BE2C (cell line): Measurements from ENCODE around the gene RNF213.
"Not testable (repeated sequence)": the region's sequence is repeated elsewhere in the genome, so short reads cannot be mapped to it uniquely, and the experiment has no call there.

Experiments used
- DNase-seq: peaks from one replicate; pipeline ENCODE4 v3.0.0-alpha.2; 2020
- H3K27me3 ChIP-seq: fragments of 250-450 bp; sonication (Bioruptor Pico); 2 replicates; pipeline ENCODE4 v1.5.1; 2020; ENCODE audit warnings: mild to moderate bottlenecking
- H3K36me3 ChIP-seq: fragments of 250-450 bp; sonication (Bioruptor Pico); 2 replicates; pipeline ENCODE4 v1.5.1; 2020; ENCODE audit warnings: mild to moderate bottlenecking
- H3K4me1 ChIP-seq: fragments of 250-450 bp; sonication (Bioruptor Pico); 2 replicates; pipeline ENCODE4 v1.5.1; 2020
- H3K4me3 ChIP-seq: 2 replicates; pipeline ENCODE4 v1.5.1; 2011; ENCODE audit warnings: low read depth, low read length
- H3K9me3 ChIP-seq: fragments of 250-450 bp; sonication (Bioruptor Pico); 2 replicates; pipeline ENCODE4 v1.5.1; 2020
- CTCF ChIP-seq: IDR thresholded peaks from 2 replicates; pipeline ENCODE4 v1.5.1; 2012; ENCODE audit warnings: mild to moderate bottlenecking, low read depth, low read length

RNF213 gene

GRCh38 chr17:80320496-80320895, 59.8 kb downstream of the RNF213 start:
- no peaks in the 10 kb centered on the region for H3K9me3 ChIP-seq
- DNase-seq: no peak
- H3K36me3 ChIP-seq: no peaks in the 10 kb centered on the region; the same call in none of the 2 replicates
- H3K4me3 ChIP-seq: no peak overlapping the region
- no peaks in the 10 kb centered on the region; the same call in 1 of the 2 replicates for H3K4me1 ChIP-seq
- no peaks in the 10 kb centered on the region for H3K27me3 ChIP-seq
- no peak for TF ChIP-seq CTCF

- no peak for DNase-seq
- TF ChIP-seq CTCF: no peak
- no peaks in the 10 kb centered on the region; the same call in none of the 2 replicates for H3K36me3 ChIP-seq
- no peaks in the 10 kb centered on the region for H3K27me3 ChIP-seq
- H3K4me1 ChIP-seq: no peaks in the 10 kb centered on the region; the same call in 1 of the 2 replicates
- H3K4me3 ChIP-seq: no peak overlapping the region
- H3K9me3 ChIP-seq: no peaks in the 10 kb centered on the region
Observed at GRCh38 chr17:80322864-80323263, 62.2 kb downstream of the RNF213 start.

- Histone ChIP-seq H3K4me1 (no peaks in the 10 kb centered on the region; the same call in 1 of the 2 replicates), H3K4me3 (no peak overlapping the region), H3K36me3 (peaks cover under 1% of the 10 kb centered on the region), H3K27me3 (no peaks in the 10 kb centered on the region), H3K9me3 (no peaks in the 10 kb centered on the region)
- DNase-seq: no peak
- TF ChIP-seq CTCF: no peak
Observed at GRCh38 chr17:80323982-80324381, 63.3 kb downstream of the RNF213 start.

GRCh38 chr17:80327518-80327917, 66.9 kb downstream of the RNF213 start:
- Histone ChIP-seq H3K4me3 (no peak overlapping the region), H3K27me3 (no peaks in the 10 kb centered on the region), H3K4me1 (no peaks in the 10 kb centered on the region; the same call in 1 of the 2 replicates), H3K36me3 (peaks cover 9% of the 10 kb centered on the region), H3K9me3 (no peaks in the 10 kb centered on the region)
- DNase-seq: no peak
- no peak for TF ChIP-seq CTCF

DNA sequence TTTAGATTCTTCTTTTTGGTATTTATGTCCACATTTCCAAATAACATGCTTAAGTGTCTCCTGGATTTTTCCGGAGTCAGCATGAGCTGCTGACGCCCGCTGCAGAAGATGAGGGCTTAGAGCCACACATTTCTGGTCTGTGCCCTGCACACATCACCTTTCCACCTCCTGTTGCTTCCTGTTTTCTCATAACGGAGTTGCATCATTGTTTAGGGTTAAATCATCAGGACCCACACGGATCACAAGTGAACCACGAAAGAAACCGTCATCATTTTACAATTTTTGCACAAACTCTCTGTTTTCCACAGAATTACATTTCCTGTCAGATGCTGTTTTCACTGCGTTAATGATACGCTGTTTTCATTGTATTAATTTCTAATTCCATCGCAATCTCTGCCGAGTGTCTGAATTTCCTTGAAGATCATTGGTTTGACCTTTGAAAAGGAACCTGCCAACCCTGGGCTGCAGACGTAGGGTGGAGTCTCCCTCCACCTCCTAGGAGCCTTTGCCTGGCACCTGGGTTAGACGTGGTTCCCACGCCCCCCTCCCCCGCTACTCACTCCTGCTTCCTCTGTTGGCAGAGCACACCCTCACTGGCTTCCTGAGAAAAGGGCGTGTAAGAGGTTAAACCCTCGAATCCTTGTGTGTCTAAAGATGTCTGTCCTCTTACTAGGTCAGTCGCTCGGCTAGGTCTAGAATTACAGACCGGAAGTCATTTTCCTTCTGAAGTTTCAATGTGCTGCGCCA, 68.2 kb downstream of the RNF213 start:
- Histone ChIP-seq H3K36me3 (peaks cover 9% of the 10 kb centered on the region), H3K27me3 (no peaks in the 10 kb centered on the region), H3K9me3 (no peaks in the 10 kb centered on the region), H3K4me3 (no peak overlapping the region), H3K4me1 (no peaks in the 10 kb centered on the region; the same call in 1 of the 2 replicates)
- no peak for TF ChIP-seq CTCF
- DNase-seq: no peak

DNA sequence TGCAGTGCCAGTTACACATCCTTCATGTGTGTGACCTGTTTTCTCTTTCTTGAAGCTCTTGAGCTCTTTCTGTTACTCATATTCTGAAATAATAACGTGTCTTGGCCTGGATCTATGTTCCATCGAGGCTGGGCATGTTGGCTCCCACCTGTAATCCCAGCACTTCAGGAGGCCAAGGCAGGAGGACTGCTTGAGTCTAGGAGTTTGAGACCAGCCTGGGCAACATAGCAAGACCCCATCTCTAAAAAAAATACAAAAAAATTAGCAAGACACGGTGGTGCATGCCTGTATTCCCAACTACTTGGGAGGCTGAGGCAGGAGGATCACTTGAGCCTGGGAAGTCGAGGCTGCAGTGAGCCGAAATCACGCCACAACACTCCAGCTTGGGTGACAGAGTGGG, 68.8 kb downstream of the RNF213 start:
- not testable (repeated sequence) for DNase-seq, H3K9me3 ChIP-seq, H3K4me3 ChIP-seq, H3K4me1 ChIP-seq, H3K36me3 ChIP-seq, H3K27me3 ChIP-seq
